Testis (tissue), 3 donors: ENCODE data around the gene PI16. TPM values are rescaled to one million over a fixed set of nuclear protein-coding genes. Genes with fewer than 3 reads are reported as not detected.

Experiments
- DNase-seq: peaks from one replicate; pipeline ENCODE4 v3.0.0-alpha.2; 2019
- H3K27ac ChIP-seq, 2 donors: fragments of 200-600 bp; sonication (generic); one replicate each; pipeline ENCODE4 v1.5.1; 2019
- H3K27me3 ChIP-seq: fragments of 200-600 bp; sonication (generic); one replicate; pipeline ENCODE4 v1.5.1; 2019
- H3K36me3 ChIP-seq: fragments of 200-600 bp; sonication (generic); one replicate; pipeline ENCODE4 v1.5.1; 2017; ENCODE audit warnings: low read depth; ENCODE audit errors: missing control alignments
- H3K4me1 ChIP-seq: fragments of 200-600 bp; sonication (generic); one replicate; pipeline ENCODE4 v1.5.1; 2019
- H3K4me3 ChIP-seq, 2 donors: fragments of 200-600 bp; sonication (generic); one replicate each; pipeline ENCODE4 v1.5.1; 2017 to 2019
- H3K9me3 ChIP-seq: fragments of 200-600 bp; sonication (generic); one replicate; pipeline ENCODE4 v1.5.1; 2017
- CTCF ChIP-seq, 3 experiments: fragments of 450-650 bp in 2 of 3; fragments of 200-600 bp in 1 of 3; sonication (generic) in 1 of 3; IDR thresholded peaks; one replicate each; pipeline ENCODE4 v1.5.1; 2016 to 2019; ENCODE audit warnings: antibody characterized with exemption in 3 of 3, mild to moderate bottlenecking in 2 of 3, moderate library complexity in 1 of 3
- POLR2A ChIP-seq: fragments of 450-650 bp; IDR thresholded peaks from one replicate; pipeline ENCODE4 v1.6.1; 2017; ENCODE audit warnings: antibody characterized with exemption, mild to moderate bottlenecking, moderate library complexity
- WGBS, 2 donors: methylation state at CpG; one replicate each; pipeline ENCODE4 v1.1.5; 2018; 5-methylcytosine and 5-hydroxymethylcytosine counted together
- intact Hi-C: fragments of 100-400 bp; cut with DNase I; formaldehyde crosslinking; loops from one replicate; pipeline ENCODE4 v1.15.1; 2023; ENCODE audit warnings: low total_unique reads
- polyA plus RNA-seq: library from polyadenylated mRNA; stranded (reverse); fragments of 350-450 nt; fragmentation: Illumina TruSeq; extraction: RNeasy Lipid Tissue Mini Kit (QIAGEN cat#74804); gene quantifications from one replicate; pipeline ENCODE4 v1.2.3, GENCODE V29; 2014; ENCODE audit warnings: low read depth, low replicate concordance; ENCODE audit not compliant: insufficient read depth
- total RNA-seq, 2 donors: library from RNA; depleted of rRNA; stranded (reverse); fragments of >200 nt; gene quantifications; one replicate each; pipeline ENCODE4 v1.2.3, GENCODE V29; 2016

Gene PI16
- total and polyA plus RNA-seq, 3 donors from 2014 or later: 9.8 to 79.3 (median 24.7) TPM

GRCh38 chr6:36958775-36959554 is 4.4 kb downstream of the PI16 start:
- TF ChIP-seq CTCF (IDR thresholded peaks at IDR 0.05): no peak
- no peak for TF ChIP-seq POLR2A
- no peak for DNase-seq
- Histone ChIP-seq H3K4me1 (peaks cover 8% of the 10 kb centered on the region), H3K36me3 (no peaks in the 10 kb centered on the region), H3K27ac (no peak overlapping the region), H3K4me3 (peak overlapping the region; percentile 6 to 27), H3K27me3 (no peaks in the 10 kb centered on the region), H3K9me3 (no peaks in the 10 kb centered on the region)
- WGBS, 2 donors: 64 to 75% methylated on average over 26 to 44 of the region's 44 CpGs
- intact Hi-C loops: no loop called here

DNA sequence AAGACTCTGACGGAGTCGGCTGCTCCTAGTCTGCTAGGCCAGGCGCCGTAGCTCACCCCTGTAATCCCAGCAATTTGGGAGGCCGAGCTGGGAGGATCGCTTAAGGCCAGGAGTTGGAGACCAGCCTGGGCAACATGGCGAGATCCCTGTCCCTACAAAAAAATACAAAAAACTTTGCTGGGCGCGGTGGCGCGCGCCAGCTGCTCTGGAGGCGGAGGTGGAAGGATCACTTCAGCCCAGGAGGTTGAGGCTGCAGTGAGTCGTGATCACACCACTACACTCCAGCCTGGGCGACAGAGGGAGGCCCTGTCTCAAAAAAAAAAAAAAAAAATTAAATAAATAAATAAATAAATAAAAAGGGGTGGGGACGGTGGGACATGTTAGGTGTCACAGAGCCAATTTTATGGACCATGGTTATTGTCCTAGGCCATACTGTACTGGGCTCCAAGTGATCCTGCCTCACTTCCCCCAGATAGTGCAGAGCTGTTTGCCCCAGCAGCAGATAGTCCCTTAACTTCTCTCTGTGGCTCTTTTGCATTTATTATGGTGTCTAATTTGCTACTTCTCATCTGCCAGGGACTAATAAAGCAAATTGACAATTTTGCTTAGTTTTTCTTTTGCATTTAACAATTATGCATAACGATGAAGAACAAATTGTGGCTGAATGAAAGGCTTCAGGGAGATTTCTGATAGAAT is 5.2 kb downstream of the PI16 start:
- intact Hi-C loops: no loop called here
- H3K27ac ChIP-seq: no peak overlapping the region
- TF ChIP-seq CTCF (IDR thresholded peaks at IDR 0.05) (no peak), POLR2A (no peak)
- DNase-seq: no peak
- no peaks in the 10 kb centered on the region for H3K36me3 ChIP-seq
- WGBS, 2 donors: 66 to 69% methylated on average over 15 to 17 of the region's 17 CpGs
- no peaks in the 10 kb centered on the region for H3K9me3 ChIP-seq
- peaks cover 11% of the 10 kb centered on the region for H3K4me1 ChIP-seq
- no peaks in the 10 kb centered on the region for H3K27me3 ChIP-seq
- peak overlapping the region; percentile 6 to 27 for H3K4me3 ChIP-seq

DNA sequence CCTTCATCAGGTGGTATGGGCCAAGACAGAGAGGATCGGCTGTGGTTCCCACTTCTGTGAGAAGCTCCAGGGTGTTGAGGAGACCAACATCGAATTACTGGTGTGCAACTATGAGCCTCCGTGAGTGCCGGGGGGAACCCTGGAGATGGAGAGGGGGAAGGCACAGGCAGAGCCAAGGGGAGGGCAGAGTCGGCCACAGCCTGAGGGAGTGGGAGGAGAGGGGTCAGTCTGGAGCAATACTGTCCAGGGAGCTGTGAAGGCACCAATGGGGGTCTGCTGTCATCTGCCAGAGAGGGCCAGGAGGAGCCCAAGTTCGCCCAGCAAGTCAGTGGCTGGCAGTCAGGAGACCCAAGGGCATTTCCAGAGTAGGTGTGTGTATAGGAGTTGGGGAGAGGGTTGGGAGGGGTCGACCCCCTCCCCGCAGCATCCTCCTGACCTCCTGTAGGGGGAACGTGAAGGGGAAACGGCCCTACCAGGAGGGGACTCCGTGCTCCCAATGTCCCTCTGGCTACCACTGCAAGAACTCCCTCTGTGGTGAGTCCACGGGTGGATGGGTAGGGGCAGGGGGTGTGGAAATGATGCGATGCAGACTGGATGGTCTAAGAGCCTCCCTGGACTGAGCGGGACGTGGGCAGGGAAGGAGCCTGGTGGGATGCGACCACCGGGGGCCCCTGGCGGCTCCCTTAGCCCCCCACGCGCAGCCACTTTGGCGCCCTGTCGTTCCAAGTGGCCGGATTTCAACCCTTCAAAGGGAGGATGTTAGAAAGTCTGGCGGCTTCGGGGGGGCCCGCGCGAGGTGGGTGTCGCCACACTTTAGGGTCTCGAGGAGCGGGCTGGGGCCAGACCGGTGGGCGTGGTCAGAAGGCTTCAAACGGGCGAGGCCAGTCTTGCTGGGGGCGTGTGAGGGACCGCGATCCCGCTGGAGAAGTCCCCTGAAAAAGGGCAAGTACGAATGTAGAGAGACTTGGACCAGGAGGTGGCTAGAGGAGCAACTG is 7.2 kb downstream of the PI16 start:
- H3K27ac ChIP-seq: no peak overlapping the region
- no peak for TF ChIP-seq POLR2A
- TF ChIP-seq CTCF (IDR thresholded peaks at IDR 0.05): no peak
- H3K4me1 ChIP-seq: peaks cover 11% of the 10 kb centered on the region
- no peak for DNase-seq
- no peaks in the 10 kb centered on the region for H3K27me3 ChIP-seq
- WGBS, 2 donors: 64 to 71% methylated on average over 25 to 40 of the region's 40 CpGs
- no peaks in the 10 kb centered on the region for H3K36me3 ChIP-seq
- no peak overlapping the region for H3K4me3 ChIP-seq
- intact Hi-C loops: no loop called here
- no peaks in the 10 kb centered on the region for H3K9me3 ChIP-seq

- no peaks in the 10 kb centered on the region for H3K27me3 ChIP-seq
- TF ChIP-seq POLR2A (no peak), CTCF (IDR thresholded peaks at IDR 0.05) (no peak)
- 72 to 76% methylated on average over 12 of the region's 12 CpGs for WGBS, 2 donors
- no peaks in the 10 kb centered on the region for H3K36me3 ChIP-seq
- peaks cover 11% of the 10 kb centered on the region for H3K4me1 ChIP-seq
- H3K9me3 ChIP-seq: no peaks in the 10 kb centered on the region
- H3K27ac ChIP-seq: no peak overlapping the region
- intact Hi-C loops: no loop called here
- DNase-seq: peak; percentile 80
- no peak overlapping the region for H3K4me3 ChIP-seq
Observed at GRCh38 chr6:36962874-36963273, 8.3 kb downstream of the PI16 start.
